ENCODE results near the gene CACNG1. TPM values are rescaled to one million over a fixed set of nuclear protein-coding genes. Genes with fewer than 3 reads are reported as not detected.

CACNG1 gene
- total and polyA plus RNA-seq, 2 donors (not counting 3 experiments of a cell fraction or from before 2014, with no cell fraction given): not detected

DNA sequence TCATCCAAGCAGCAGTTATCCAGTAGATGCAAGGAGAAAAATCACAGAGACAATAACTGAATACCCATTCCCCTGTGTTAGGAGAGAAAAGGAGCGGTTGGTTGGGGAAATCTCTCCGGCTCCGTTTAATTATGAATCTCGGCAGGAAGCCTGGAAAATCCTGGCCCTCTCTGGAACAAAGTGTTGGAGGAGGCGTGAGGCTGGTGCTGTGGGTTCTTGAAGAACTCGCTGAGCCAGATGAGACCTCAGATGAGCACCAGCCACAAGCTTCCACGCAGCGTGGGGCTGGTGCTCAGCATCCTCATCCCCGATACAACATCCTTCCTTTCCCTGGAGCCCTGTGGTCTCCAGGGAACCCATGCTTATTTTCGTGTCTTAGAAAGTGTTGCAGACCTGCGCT, 40.2 kb upstream of the CACNG1 start:
- Histone ChIP-seq H3K9ac (replicated peaks; ENCODE audit: extremely low read depth, insufficient read depth, low read length) (no peak overlapping the region), H3K27ac (ENCODE audit: insufficient read depth, low read depth, low read length) (no peak overlapping the region), H3K4me2 (ENCODE audit: insufficient read depth, low read length) (no peak overlapping the region), H3K36me3 (ENCODE audit: control insufficient read depth in 2 of 2, extremely low read depth in 1 of 2, insufficient read depth in 2 of 2, low read length in 2 of 2) (no peaks in the 10 kb centered on the region), H3K79me2 (ENCODE audit: control insufficient read depth, insufficient read depth, low read length) (no peaks in the 10 kb centered on the region), H3K4me3 (replicated peaks in 1 of 3; ENCODE audit: insufficient read depth in 1 of 3, low read depth in 1 of 3, low read length in 3 of 3) (no peak overlapping the region), H3K9me1 (replicated peaks; ENCODE audit: control insufficient read depth, extremely low read depth, insufficient read depth, low read length) (no peaks in the 10 kb centered on the region), H4K20me1 (replicated peaks; ENCODE audit: control insufficient read depth, extremely low read depth, insufficient read depth, low read length) (no peaks in the 10 kb centered on the region), H3K4me1 (ENCODE audit: control insufficient read depth, extremely low read depth, insufficient read depth, low read length) (no peaks in the 10 kb centered on the region), H3K27me3 (ENCODE audit: control insufficient read depth in 2 of 2, insufficient read depth in 2 of 2, low read length in 2 of 2) (no peaks in the 10 kb centered on the region), H2AFZ (ENCODE audit: low read depth, low read length) (no peak overlapping the region), H3K9me3 (replicated peaks; ENCODE audit: control insufficient read depth, insufficient read depth, low read length) (no peaks in the 10 kb centered on the region)
- no peak for DNase-seq (ENCODE audit: low read depth, low spot score)
- no peak for TF ChIP-seq MYC (IDR thresholded peaks at IDR 0.05; ENCODE audit: low read depth, low read length)
- no peak for TF ChIP-seq EZH2 (IDR thresholded peaks at IDR 0.05; ENCODE audit: borderline replicate concordance, low read depth, low read length, severe bottlenecking)
- no peak for TF ChIP-seq POLR2AphosphoS5 (IDR thresholded peaks at IDR 0.05; ENCODE audit: insufficient read depth, low read depth, low read length)
- TF ChIP-seq, protein P1, sequence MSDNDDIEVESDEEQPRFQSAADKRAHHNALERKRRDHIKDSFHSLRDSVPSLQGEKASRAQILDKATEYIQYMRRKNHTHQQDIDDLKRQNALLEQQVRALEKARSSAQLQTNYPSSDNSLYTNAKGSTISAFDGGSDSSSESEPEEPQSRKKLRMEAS (IDR thresholded peaks at IDR 0.05; ENCODE audit: insufficient read depth, insufficient read length): no peak
- TF ChIP-seq, protein P2, sequence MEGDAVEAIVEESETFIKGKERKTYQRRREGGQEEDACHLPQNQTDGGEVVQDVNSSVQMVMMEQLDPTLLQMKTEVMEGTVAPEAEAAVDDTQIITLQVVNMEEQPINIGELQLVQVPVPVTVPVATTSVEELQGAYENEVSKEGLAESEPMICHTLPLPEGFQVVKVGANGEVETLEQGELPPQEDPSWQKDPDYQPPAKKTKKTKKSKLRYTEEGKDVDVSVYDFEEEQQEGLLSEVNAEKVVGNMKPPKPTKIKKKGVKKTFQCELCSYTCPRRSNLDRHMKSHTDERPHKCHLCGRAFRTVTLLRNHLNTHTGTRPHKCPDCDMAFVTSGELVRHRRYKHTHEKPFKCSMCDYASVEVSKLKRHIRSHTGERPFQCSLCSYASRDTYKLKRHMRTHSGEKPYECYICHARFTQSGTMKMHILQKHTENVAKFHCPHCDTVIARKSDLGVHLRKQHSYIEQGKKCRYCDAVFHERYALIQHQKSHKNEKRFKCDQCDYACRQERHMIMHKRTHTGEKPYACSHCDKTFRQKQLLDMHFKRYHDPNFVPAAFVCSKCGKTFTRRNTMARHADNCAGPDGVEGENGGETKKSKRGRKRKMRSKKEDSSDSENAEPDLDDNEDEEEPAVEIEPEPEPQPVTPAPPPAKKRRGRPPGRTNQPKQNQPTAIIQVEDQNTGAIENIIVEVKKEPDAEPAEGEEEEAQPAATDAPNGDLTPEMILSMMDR (IDR thresholded peaks at IDR 0.05; ENCODE audit: extremely low read depth in 1 of 2, insufficient read depth in 1 of 2, low read depth in 1 of 2, low read length in 2 of 2): no peak
- no peak for TF ChIP-seq GATA2 (IDR thresholded peaks at IDR 0.05; ENCODE audit: insufficient read depth, insufficient read length, low read depth, low read length)
- TF ChIP-seq POLR2A (IDR thresholded peaks at IDR 0.05; ENCODE audit: low read depth, low read length): no peak
- TF ChIP-seq FOS (IDR thresholded peaks at IDR 0.05; ENCODE audit: borderline replicate concordance, insufficient read depth, low read length): no peak
- TF ChIP-seq JUN (IDR thresholded peaks at IDR 0.05; ENCODE audit: borderline replicate concordance, insufficient read depth, insufficient read length, low read depth): no peak
- intact Hi-C loops (cut with micrococcal nuclease) (no loop called here), dilution Hi-C loops (cut with MboI; ENCODE audit: extremely low pct_ligation_motif_present, low sequenced_read_pairs) (no loop called here)
- no peak for FAIRE-seq
- POLR2A ChIA-PET: no interaction called here
- CTCF ChIA-PET: interaction anchor here (1.5 kb wide), 1 partner anchor 16 kb away, joined by 4 read pairs; no protein-coding TSS in a partner anchor
- BruUV-seq (replicated peaks): no TSS peak

Measured in endothelial cell of umbilical vein (primary cell).